Osteocyte (in vitro differentiated cells): ENCODE measurements around the gene UNK. TPM values are rescaled to one million over a fixed set of nuclear protein-coding genes. Genes with fewer than 3 reads are reported as not detected.

Experiments
- DNase-seq: peaks from one replicate; pipeline ENCODE4 v3.0.0; 2021; ENCODE audit warnings: mixed read lengths; ENCODE audit not compliant: unreplicated experiment; ENCODE audit errors: extremely low spot score
- H3K27ac Mint-ChIP-seq: one replicate; pipeline ENCODE4 v1.8.0; 2021; ENCODE audit warnings: mild to moderate bottlenecking, mixed read lengths; ENCODE audit not compliant: unreplicated experiment
- H3K27me3 Mint-ChIP-seq: one replicate; pipeline ENCODE4 v1.8.0; 2021; ENCODE audit warnings: mixed read lengths; ENCODE audit not compliant: unreplicated experiment
- H3K36me3 Mint-ChIP-seq: one replicate; pipeline ENCODE4 v1.8.0; 2021; ENCODE audit warnings: mixed read lengths; ENCODE audit not compliant: unreplicated experiment
- H3K4me1 Mint-ChIP-seq: one replicate; pipeline ENCODE4 v1.8.0; 2021; ENCODE audit warnings: mixed read lengths; ENCODE audit not compliant: unreplicated experiment
- H3K4me3 Mint-ChIP-seq: one replicate; pipeline ENCODE4 v1.8.0; 2021; ENCODE audit warnings: mild to moderate bottlenecking, moderate library complexity, mixed read lengths; ENCODE audit not compliant: unreplicated experiment
- H3K9me3 Mint-ChIP-seq: one replicate; pipeline ENCODE4 v1.8.0; 2021; ENCODE audit warnings: mixed read lengths; ENCODE audit not compliant: unreplicated experiment
- CTCF ChIP-seq: fragments of 200-600 bp; sonication (generic); IDR thresholded peaks from 2 replicates; pipeline ENCODE4 v1.5.0; 2021; ENCODE audit warnings: antibody characterized with exemption, mild to moderate bottlenecking, moderate library complexity
- total RNA-seq: library from RNA; stranded (reverse); gene quantifications from 2 replicates; pipeline ENCODE4 v1.2.1, GENCODE V29; 2021

Gene UNK
- total RNA-seq, 1 donor from 2014 or later, result 38.2 TPM

- peaks cover 6% of the 10 kb centered on the region for H3K4me1 Mint-ChIP-seq
- H3K4me3 Mint-ChIP-seq, result no peak overlapping the region
- H3K9me3 Mint-ChIP-seq, result no peaks in the 10 kb centered on the region
- H3K27ac Mint-ChIP-seq, result no peak overlapping the region
- peaks cover 21% of the 10 kb centered on the region for H3K36me3 Mint-ChIP-seq
- no peak for DNase-seq
- no peak for TF ChIP-seq CTCF
- H3K27me3 Mint-ChIP-seq, result no peaks in the 10 kb centered on the region
Observed at GRCh38 chr17:75743625-75744206, 40.9 kb upstream of the UNK start.

DNA sequence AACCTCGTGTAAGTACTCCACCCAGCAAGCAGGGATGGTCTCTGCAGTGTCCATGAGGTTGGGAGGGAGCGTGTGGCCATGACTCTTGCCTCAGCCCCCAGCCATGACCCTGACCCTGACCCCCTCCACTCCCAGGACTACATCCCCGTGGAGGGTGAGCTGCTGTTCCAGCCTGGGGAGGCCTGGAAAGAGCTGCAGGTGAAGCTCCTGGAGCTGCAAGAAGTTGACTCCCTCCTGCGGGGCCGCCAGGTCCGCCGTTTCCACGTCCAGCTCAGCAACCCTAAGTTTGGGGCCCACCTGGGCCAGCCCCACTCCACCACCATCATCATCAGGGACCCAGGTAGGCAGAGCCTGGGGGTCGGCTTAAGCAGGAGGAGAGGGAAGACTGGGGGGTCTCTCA lies 35.9 kb upstream of the UNK start:
- Mint-ChIP-seq H3K4me3 (no peak overlapping the region), H3K4me1 (peaks cover 18% of the 10 kb centered on the region)
- TF ChIP-seq CTCF, result no peak

DNA sequence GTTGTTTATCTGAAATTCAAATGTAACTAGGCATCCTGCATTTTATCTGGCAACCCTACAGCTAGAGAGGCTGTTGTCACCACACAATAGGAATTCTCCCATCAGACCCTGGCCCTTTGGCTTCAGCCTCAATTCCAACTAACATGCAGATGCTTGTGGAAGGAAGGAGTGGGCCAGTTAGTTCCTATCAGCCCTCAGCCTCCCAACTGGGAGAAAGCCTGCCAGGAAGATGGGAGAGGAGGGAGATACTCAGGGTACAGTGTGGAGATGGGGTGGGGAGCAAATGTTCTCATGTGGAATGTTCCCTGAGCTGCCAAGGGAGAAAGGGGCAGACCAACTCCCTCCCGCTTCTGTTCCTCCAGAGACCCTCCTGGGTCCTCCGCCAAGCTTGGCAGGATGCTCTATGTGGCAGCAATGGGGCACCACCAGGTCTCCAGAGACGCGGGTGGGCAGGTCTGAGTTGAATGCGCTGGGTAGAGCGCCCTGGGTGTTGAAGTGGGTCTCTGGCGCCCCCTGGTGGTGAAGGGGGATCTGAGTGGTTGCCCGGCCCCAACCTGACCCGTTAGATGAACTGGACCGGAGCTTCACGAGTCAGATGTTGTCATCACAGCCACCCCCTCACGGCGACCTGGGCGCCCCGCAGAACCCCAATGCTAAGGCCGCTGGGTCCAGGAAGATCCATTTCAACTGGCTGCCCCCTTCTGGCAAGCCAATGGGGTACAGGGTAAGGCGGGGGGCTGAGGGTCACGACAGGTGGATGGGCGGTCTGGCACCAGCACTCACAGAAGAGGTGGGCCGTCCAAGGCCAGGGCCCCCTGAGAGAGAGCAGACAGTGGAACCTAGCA lies 34.8 kb upstream of the UNK start:
- Mint-ChIP-seq H3K27me3 (no peaks in the 10 kb centered on the region), H3K36me3 (peaks cover 28% of the 10 kb centered on the region), H3K4me1 (peaks cover 22% of the 10 kb centered on the region), H3K9me3 (no peaks in the 10 kb centered on the region), H3K27ac (peak overlapping the region; percentile 18), H3K4me3 (no peak overlapping the region)
- peak; percentile 95 for TF ChIP-seq CTCF
- DNase-seq, result peak; percentile 93

More for the DNA sequence above, 35.9 kb upstream of the UNK start:
- no peaks in the 10 kb centered on the region for H3K9me3 Mint-ChIP-seq
- peaks cover 28% of the 10 kb centered on the region for H3K36me3 Mint-ChIP-seq
- H3K27me3 Mint-ChIP-seq, result no peaks in the 10 kb centered on the region
- no peak overlapping the region for H3K27ac Mint-ChIP-seq
- no peak for DNase-seq

GRCh38 chr17:75750661-75751423 lies 33.8 kb upstream of the UNK start:
- peaks cover 27% of the 10 kb centered on the region for H3K4me1 Mint-ChIP-seq
- peaks cover 35% of the 10 kb centered on the region for H3K36me3 Mint-ChIP-seq

More at GRCh38 chr17:75750661-75751423, 33.8 kb upstream of the UNK start:
- no peaks in the 10 kb centered on the region for H3K9me3 Mint-ChIP-seq
- H3K27me3 Mint-ChIP-seq, result no peaks in the 10 kb centered on the region
- no peak overlapping the region for H3K4me3 Mint-ChIP-seq
- DNase-seq, result no peak
- no peak for TF ChIP-seq CTCF
- H3K27ac Mint-ChIP-seq, result no peak overlapping the region
